Measurements from ENCODE around the gene SNIP1.
A peak's percentile ranks its signal among the peaks of the same experiment; 100 is the strongest.
"Not testable (repeated sequence)": the region's sequence is repeated elsewhere in the genome, so short reads cannot be mapped to it uniquely, and the experiment has no call there.

The SNIP1 gene

DNA sequence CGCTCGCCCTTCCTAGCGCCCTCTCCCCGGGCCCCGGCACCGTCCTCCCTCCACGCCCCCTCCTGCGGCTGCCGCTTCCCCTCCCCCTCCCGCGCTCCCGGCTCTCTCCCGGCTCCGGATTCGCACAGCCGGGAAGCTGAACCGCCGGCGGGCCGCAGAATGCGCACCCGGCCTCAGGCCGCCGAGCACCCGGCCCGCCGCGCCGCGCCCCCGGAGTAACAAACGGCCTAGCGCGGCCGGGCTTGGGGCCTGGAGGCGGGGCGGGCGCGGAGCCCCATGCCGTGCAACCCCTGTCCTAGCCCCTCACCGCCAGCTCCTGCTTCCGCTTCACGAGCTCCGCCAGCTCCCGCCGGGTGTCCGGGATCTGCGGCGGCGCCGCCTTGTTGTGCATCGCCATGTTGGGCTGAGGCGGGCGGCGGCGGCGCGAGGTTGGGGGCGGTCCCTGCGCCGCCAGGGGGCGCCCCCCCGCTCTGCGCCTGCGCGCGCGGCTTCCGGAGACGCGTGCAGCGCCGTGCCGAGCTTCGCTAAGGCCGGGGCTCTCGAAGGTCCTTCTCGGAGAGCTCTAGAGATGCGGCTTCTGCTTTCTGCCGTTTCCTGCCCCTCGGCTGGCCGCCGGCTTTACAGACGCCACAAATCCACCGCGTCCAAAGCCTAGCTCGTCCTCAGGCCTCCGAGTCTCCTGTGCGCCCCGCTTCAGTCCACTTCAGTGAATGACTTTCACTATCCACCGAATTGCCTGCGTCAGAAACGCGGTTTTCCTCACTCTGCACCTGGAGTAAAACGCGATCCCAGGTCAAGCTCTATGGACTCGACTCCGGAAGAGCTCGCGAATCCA, 39.5 kb downstream of the SNIP1 start, which contains the start of gene MEAF6:
Gene MEAF6 (minus strand): TSS at position 417 of the 835 bp plus-strand sequence. CDS start 20 bp downstream, at position 397.
- DNase-seq: peak in 53 of 56 donors; percentile 34 to 87 (median 71)

- DNase-seq: peak in 34 of 56 donors; percentile 3 to 60 (median 28)
Measured at GRCh38 chr1:37513795-37514349, 40.2 kb downstream of the SNIP1 start.

DNA sequence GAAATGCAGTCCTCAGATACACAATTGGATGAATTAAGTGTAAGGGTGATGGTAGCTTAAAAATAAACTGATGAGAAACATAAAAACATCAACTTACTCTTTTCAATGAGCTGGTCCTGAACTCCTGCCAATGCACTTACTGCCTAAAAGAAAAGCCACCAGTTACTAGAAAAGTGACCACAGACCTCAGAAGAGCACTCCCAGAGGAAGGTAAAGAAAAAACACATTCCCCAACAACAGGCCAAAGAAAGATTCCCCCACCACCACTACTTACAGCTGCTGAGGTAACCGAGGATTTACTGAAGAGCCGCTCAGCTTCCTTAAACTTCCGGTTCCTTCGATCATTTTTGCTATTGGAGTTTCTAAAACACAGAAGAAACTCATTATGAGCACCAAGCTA, 44.9 kb downstream of the SNIP1 start:
- no peak for DNase-seq

GRCh38 chr1:37506740-37507139, 47.4 kb downstream of the SNIP1 start:
- DNase-seq: no peak

DNA sequence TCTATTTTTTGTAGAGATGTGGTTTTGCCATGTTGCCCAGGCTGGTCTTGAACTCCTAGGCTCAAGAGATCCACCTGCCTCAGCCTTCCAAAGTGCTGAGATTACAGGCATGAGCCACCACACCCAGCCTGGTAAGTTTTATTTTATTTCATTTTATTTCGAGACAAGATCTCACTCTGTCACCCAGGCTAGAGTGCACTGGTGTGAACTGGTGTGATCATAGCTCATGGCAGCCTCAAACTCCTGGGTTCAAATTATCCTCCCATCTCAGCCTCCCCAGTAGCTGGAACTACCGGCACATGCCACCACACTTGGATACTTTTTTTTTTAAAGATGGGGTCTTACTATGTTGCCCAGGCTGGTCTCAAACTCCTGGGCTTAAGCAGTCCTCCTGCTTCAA, 51.3 kb downstream of the SNIP1 start:
- DNase-seq: not testable (repeated sequence)

- DNase-seq: no peak
Measured at GRCh38 chr1:37502104-37502503, 52.0 kb downstream of the SNIP1 start.

GRCh38 chr1:37501661-37502060, 52.4 kb downstream of the SNIP1 start:
- DNase-seq: no peak

GRCh38 chr1:37498872-37499617, 55.0 kb downstream of the SNIP1 start:
- DNase-seq: peak in 2 of 56 donors; percentile 19 to 20

DNA sequence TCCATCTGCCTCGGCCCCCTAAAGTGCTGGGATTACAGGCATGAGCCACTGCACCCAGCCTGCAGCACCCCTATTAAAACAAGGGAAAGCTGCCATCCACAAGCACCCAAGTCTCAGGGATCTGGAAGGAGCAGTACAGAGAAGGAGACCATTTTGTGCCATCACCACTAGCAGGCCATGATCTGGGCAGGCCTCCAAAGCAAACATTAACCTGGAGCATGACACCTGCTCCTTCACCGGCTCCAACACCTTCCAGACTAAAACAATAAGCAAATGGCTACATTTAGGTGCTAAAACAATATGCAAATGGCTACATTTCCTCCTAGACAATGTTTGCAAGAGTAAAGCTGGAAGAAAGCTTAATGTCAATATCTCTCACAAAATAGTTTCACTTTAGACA, 56.3 kb downstream of the SNIP1 start:
- DNase-seq: no peak

DNA sequence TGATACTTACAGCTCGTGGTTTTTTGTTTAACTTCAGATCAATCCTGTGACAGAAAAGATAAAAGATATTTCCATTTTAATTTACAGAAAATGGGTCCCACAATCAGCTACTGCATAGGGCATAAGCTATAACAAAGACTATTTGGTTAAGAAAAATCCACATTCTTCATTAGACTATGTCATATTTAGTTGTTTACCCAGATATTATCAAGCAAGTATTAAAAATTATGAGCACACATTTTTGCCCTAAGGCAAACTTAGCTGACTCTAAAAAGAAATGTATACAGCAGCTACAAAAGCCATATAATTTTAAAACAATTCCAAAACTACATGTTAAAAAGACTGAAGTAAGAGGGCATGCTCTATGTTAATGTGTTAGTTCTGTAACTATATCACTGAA, 58.2 kb downstream of the SNIP1 start:
- DNase-seq: no peak

GRCh38 chr1:37493336-37494098, 60.6 kb downstream of the SNIP1 start:
- no peak for DNase-seq

DNA sequence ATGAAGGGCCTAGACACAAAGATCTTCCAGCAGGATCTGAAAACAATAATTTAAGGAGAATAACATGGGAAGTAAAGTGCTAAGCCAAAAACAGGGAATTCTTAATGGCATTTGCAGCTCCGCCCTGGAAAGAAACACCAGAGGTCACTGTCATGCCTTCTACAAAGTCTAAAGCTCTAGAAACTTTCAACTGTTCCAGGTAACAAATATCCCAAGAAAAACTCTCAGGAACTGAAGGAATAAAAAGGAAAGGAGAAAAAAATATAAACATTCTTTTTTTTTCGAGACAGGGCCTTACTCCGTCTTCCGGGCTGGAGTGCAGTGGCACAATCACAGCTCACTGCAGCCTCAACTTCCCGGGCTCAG, 66.5 kb downstream of the SNIP1 start:
- DNase-seq: no peak

DNA sequence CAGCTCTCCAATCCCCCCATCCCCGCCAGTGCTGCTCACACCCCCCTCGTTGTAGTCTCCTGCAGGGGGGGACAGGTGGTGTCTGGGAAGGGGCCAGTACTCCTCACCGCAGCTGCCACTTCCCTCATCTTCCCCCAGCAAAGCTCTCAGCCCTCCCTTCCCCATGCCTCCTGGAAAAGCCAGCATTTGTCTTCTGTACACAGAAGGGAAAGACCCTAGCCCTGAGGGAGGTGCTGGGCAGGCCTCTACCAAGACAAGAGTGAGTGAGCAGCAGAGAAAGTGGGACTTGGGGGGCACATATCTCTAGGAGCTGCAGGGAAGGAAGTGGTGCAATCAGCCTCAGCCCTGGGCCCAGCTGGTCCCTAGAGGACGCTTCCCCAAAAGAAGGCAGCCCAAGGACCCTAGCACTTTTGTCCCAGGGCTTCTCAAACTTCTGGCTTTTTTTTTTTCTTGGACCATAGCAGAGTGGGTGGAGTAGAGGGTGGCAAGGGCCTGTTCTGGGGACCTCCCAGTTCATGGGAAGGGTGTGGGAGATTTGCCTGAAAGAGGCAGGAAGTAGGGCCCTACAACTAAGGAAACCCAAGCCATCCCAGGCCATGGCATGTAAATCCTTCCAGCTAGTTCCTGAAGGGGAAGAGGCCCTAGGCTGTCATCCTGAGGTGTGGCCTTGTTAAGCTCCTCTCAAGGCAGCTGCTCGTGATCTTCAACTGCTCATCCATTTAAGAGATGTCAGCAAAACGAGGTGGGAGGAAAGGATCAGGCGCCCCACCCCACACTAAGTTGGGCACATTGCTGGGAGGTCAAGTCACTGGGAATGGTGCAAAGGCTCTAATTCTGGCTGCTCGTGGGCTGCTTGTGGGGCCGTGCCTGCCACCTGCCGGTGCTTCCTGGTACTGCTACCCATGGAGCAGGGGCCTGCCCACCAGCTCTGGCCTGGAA, 67.1 kb downstream of the SNIP1 start:
- peak in 43 of 56 donors; percentile 22 to 85 (median 44) for DNase-seq

DNA sequence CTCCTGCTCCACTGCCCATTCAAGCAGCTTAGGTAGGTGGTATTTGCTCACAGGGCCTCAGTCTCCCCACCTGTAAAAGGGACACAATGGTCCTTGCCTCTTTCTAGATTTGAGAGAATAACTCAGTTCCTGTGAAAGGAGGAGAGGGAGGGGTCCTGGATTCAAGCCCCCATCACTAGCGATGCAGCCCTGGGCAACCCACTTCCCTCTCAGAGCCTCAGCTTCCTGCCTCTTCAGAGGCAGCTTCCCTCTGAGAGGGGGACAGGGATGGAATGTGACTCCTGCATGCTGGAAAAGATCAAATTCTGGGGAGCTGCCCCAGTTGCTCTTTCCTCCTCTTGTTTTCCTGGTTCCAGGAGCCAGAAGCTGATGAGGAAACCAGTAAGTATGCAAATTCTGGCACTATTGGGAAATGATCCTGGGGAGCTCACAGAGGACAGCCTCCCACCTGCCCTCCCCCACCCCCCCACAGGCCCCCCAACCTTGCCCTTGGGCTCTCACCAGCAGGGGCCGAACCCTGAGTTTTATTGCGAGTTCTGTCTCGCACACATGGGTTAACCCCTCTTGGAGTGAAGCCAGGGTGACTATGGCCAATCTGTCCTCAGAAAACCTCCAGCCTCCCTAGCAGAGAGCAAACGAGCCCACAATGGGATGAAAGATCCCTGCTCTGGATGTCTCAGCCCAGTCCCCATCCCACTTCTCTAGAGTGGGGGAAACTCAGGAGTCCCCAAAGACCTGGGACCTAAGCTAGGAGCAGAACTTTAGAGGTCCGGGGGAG, 68.0 kb downstream of the SNIP1 start:
- no peak for DNase-seq

All from nucleus accumbens (tissue), 56 donors.